Prostate gland (tissue), 2 donors: Measurements from ENCODE around the gene DQX1.

Source experiments
- CTCF ChIP-seq, 4 experiments: fragments of 200-600 bp in 2 of 4; fragments of 450-650 bp in 2 of 4; sonication (generic) in 2 of 4; IDR thresholded peaks; 1 replicate in 3 of 4; 2 replicates in 1 of 4; pipeline ENCODE4 v1.5.1; 2016 to 2019; ENCODE audit warnings: antibody characterized with exemption in 4 of 4, mild to moderate bottlenecking in 2 of 4, moderate library complexity in 2 of 4
- POLR2A ChIP-seq: fragments of 450-650 bp; IDR thresholded peaks from one replicate; pipeline ENCODE4 v1.6.1; 2016; ENCODE audit warnings: antibody characterized with exemption, mild to moderate bottlenecking
- POLR2AphosphoS5 ChIP-seq: sonication (generic); formaldehyde crosslinking; IDR thresholded peaks from one replicate; pipeline ENCODE4 v1.6.1; 2017; ENCODE audit warnings: antibody characterized with exemption

- TF ChIP-seq CTCF (IDR thresholded peaks at IDR 0.05) (no peak), POLR2A (no peak), POLR2AphosphoS5 (no peak)
Observed at GRCh38 chr2:74566754-74567085, 40.7 kb upstream of the DQX1 start.
